Mammary epithelial cell (primary cell): ENCODE results near the gene ADAM10.

ENCODE experiments used
- CTCF ChIP-seq, 2 donors: IDR thresholded peaks in 1 of 2; conservative IDR thresholded peaks in 1 of 2; 2 replicates each; pipeline ENCODE4 v1.5.1; 2011 to 2012; ENCODE audit warnings: inconsistent platforms in 2 of 2, low read length in 2 of 2, mild to moderate bottlenecking in 2 of 2, control low read depth in 1 of 2, low read depth in 1 of 2; ENCODE audit not compliant: insufficient read depth in 1 of 2; ENCODE audit errors: extremely low read depth in 1 of 2
- EZH2 ChIP-seq: IDR thresholded peaks from 2 replicates; pipeline ENCODE4 v1.6.1; 2012; ENCODE audit warnings: low read length, inconsistent platforms, borderline replicate concordance

DNA sequence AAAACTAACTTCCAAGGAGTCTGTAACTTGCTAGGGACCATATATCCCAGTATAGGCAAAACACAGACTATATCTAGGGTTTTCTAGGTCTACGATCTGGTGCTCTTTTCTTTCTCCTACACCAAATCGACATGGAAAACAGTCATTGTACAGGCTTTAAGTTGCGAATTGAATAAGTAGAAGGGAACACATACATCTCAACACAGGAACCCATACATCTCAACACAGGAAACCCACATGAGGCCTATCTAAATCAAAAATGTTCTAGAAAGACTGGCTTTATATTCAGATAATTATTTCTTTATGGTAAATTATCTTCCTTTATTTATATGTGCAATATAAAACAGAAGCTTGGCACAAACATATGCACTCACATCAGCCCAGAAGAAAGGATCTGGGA lies 126.6 kb downstream of the ADAM10 start:
- no peak for TF ChIP-seq CTCF (conservative IDR thresholded peaks at IDR 0.05 in 1 of 2, IDR thresholded peaks at IDR 0.05 in 1 of 2; ENCODE audit: extremely low read depth in 1 of 2, insufficient read depth in 1 of 2, low read depth in 1 of 2, low read length in 2 of 2)
- TF ChIP-seq EZH2: no peak
